ENCODE data around the gene STRA8.

The STRA8 gene

DNA sequence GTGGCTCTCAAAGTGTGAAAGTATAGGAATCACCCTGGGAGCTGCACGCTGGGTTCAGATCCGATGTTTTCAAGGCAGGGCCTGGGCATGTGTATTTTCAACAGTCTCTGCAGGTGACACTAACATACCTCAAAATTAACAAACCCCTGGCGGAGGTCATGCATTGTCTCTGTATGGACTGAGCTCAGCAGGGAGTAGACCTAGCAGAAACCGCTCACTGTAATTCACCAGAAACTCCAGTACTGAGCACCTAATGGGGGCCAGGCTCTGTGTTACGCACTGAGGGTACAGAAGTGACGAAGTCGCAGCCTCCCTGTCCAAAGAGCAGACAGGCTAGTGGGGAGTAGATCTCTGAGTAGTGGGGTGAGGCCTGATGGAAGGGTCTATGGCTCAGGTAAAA is 5.6 kb downstream of the STRA8 start:
- no peak for DNase-seq

DNA sequence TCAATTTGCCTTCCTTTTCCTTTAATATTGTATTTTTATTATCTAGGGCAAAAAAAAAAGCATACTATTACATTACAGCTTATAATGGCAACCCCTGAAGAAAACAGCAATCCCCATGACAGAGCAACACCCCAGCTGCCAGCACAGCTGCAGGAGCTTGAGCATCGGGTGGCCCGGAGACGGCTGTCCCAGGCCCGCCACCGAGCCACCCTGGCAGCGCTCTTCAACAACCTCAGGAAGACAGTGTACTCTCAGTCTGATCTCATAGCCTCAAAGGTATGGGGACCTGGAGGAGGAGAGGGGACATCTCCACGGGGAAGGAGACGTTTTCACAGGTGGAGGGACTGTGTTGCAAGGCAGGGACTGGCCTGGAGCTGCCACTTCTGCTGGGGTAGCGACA is 6.8 kb downstream of the STRA8 start:
- no peak for DNase-seq

DNA sequence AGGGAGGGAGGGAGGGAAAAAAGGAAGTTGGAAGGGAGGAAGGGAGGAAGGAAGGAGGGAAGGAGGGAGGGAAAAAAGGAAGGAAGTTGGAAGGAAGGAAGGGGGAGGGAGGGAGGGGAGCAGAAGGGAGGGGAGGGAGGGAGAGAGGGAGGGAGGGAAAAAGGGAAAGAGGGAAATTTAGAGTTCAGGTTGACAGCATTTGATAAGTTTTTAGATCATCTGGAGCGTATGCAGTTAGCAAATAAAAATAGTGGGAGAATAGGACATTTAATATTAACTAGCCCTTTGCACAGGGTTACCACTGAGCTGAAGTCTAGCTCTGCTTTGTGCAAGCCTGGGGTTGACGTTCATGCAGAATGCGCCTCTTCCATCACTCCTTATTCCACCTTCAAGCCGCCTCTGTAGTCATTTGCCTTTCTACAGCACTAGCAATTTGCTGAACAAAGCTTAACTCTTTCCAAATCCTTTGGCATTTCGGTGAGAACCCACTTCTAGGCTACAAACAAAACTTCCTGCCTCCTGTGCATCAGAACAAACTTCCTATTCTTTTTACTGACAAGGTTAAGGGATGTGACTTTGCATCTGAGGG is 8.6 kb downstream of the STRA8 start:
- no peak for DNase-seq

DNA sequence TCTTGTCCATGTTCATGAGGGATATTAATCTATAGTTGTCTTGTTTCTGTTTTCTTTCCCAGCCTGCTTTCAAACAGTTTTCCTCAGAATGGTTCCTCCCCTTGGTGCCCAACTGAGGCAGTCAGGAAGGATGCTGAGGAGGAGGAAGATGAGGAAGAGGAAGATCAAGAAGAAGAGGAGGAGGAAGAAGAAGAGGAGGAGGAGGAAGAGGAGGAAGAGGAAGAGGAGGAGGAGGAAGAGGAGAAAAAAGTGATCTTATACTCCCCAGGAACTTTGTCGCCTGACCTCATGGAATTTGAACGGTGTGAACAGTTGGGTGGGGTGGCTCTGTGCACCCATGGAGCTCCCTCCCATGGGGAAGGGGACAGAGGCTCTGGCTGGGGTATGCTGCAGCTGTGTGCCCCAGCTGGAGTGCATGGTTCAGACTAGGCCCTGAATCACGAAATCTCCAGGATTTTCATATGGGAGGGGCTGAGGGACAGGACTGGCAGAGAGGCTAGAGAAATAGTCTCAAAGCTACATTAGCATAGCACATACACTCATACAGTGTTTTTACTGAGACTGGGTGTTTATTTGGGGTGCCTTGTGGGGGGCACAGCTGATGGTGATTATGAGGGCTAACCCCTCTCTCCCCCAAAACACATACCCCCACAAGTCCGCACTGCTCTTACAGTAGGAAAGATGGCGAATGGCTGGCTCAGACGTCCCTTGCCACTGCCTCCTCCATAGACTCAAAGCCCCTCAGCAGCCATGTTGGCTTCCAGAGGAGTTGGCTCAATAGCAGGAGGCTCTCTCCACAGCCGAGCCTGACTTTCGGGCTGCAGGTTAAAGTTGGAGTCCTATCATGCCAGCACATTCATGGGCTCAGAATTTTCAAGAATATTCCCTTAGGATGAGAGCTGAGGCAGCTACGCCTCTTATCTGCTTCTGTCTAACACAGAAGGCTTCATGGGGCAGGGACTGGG is 11.9 kb downstream of the STRA8 start:
- no peak for DNase-seq

DNA sequence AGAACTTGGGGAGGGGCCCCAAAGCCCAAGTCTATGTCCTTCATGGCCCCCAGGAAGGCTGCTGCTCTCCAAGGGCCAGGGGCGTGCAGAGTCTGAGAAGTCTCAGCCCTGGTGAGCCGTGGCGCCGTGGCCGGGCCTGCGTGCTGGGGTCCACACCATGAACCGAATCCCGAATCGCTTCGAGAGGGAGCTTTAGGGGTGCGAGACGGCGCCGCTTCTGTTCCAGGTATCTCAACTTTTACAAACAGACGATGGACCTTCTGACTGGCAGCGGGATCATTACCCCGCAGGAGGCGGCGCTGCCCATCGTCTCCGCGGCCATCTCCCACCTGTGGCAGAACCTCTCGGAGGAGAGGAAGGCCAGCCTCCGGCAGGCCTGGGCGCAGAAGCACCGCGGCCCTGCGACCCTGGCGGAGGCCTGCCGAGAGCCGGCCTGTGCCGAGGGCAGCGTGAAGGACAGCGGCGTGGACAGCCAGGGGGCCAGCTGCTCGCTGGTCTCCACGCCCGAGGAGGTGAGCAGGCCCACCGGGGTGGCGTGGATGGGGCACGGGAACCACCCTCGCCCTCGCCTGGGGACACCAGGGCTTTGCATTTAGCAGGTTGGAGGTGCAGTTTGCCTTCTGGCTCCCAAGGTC is 12.7 kb downstream of the STRA8 start:
- no peak for DNase-seq

DNA sequence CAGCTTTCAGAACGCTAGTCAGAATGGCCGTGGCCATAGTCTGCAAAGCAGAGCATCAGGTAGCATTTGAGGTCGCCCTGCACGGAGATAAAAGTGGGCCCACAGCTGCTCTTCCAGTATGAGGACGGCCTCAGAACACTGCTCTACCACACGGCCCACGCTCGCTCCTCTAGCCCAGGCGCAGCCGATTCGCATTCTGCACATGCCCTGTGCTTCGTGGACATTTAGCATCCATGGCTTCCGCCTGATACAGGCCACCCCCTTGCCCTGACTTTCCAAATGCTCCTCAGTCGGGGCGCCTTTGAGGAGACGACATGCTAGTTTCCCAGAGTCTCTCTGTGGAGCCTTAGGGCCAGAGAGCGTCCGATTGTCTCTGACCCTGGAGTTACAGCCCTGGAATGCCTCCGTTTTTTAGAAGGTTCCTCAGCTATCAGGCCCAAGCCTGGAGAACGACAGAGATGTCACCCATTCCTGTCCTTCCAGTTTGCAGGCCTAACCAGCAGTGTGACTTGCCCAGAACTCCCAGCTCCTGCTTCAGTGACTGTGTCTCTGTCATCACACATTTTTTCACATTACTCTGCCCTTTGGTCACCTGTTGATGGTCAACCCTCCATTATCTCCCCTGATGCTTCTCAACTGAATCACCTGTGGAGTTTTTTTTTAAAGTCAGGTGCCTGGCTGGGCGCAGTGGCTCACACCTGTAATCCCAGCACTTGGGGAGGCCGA is 14.3 kb downstream of the STRA8 start:
- no peak for DNase-seq

DNA sequence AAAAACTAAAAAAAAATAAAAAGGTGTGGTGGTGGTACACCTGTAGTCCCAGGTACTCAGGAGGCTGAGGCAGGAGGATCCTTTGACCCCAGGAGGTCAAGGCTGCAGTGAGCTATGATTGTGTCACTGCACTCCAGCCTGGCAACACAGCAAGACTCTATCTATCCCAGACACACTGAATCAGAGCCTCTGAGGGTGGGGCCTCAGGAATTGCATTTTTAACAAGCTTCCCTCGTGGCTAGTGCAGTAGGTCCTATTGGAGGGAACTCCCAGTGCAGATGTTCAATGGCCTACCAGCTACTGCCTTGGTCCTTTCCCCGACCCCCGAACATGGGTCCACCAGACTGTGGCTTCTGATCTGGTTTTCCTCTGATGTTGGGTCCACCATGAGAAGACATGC is 14.9 kb downstream of the STRA8 start:
- no peak for DNase-seq

DNA sequence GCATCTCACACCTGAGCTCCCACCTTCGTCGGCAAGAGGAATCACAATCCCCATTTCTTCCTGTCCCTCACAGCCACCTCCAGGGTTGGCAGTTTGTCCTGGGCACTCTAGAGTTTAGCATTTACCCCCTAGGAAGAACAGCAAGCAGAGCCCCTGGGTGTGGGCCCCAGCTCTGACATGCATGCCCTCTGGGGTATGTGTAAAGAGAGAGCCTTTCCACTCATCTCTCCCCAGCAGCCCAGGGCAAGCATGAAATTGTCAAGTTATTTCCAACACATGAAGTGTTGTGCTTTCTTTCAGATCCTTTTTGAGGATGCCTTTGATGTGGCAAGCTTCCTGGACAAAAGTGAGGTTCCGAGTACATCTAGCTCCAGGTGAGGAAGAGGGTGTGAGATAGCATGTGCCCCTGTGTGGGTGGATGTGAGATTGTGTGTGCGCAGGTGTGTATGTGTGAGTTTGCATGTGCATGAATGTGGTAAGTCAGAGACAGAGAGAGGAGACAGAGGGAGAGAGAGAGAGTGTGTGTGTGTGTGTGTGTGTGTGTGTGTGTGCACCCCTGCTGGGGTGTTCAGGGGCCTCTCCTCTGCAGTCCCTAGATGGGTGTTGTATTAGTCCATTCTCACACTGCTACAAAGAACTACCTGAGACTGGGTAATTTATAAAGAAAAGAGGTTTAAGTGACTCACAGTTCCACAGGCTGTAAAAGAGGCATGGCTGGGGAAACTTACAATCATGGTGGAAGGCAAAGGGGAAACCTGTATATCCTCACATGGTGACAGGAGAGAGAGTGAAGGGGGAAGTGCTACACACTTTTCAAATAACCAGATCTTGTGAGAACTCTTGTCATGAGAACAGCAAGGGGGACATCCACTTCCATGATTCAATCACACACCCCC is 18.1 kb downstream of the STRA8 start:
- DNase-seq, result no peak

DNA sequence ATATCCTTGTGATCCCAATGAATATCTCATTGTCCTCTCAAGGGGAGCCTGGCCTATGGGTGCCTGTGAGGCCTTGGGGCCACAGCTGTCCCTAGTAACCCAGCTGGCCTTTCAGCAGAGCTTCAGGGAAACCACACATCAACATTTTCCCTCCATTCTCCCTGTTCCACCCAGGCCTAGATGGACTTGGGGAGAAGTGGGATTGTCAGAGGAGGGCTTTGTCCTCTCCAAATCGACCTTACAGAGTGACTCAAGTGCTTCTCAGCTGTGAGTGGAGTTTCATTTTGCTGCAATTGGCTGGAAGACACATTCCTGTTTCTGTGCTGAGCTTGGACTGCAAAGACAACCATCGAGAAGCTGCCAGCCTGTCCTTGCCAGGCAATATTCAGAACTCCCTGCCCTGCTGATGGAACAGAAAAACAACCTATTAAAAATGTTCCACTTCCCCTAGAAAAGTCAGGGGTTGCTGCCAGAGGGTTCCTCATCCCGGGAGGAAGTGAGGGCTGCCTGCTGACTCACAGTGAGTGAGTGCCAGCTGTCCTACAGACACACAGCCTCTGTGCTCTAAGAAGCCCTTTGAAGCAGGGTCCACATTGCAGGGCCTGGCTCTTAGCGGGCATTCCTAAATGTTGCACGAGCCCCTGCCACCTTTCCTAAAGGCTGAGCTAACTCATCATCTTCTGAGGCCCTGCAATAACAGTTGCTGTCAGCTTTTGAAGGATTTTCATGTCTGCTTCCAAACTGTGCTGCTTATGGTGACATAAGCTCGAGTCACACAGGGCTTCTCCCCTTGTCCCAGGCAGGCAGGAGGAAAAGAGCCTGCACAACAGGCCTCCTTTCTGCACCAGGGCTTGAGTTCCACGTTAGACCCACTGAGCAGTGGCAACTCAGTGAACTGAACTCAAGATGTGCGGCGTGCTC is 20.5 kb downstream of the STRA8 start:
- no peak for DNase-seq

DNA sequence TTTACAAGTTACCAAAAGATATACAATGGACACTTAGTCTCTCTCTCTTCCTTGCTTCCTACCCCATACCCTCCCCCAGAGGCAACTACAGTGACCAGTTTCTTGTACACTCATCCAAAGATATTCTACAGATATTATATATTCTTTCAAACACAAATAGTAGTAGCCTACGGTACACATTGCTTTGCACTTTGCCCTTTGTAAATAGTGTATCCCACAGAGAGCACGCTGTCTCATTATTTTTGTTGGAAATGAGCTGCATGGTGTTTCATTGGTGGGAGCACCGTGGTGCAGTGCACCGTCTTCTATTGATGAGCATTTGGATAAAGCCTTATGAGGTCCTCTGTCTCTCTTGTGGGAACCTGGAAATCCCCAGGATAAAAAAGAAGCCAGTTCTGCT is 24.2 kb downstream of the STRA8 start:
- DNase-seq, result no peak

DNA sequence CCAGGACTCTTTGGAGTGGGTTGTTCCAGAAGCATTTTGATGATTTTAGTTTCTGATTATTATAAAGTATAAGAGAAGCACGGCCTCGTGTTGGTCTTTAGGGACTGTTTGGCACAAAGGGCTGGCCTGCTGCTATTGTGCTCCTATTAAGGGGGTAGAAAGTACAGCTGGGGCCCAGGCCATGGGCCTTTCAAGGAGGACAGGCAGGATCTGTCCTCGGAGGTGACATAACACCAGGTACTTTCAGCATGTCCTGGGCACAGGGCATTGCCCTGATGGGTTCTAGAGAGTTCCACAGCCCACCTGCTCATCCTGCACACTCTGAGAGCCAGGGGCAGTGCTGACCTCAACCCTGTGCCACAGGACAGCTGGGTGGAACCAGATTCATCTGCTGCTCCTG is 24.9 kb downstream of the STRA8 start:
- no peak for DNase-seq

DNA sequence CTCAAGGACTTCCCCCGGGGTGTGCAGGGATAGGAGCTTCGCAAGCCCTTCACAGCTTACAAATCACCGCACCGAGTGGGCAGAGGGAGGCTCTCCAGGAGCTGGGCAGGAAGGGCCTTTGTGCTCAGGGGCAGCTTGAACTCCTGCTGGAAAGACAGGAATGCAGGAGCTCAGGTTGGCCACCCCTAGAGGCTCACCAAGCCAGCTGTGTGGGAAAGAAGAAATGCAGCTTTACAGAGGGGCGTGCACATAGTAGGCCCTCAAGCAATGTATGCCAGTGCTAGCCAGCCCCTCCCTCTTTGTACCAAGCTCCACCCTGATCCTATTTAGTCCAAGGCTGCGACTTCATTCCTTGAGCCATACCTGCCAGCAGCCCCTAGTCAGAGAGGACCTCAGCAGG is 26.1 kb downstream of the STRA8 start:
- DNase-seq, result no peak

DNA sequence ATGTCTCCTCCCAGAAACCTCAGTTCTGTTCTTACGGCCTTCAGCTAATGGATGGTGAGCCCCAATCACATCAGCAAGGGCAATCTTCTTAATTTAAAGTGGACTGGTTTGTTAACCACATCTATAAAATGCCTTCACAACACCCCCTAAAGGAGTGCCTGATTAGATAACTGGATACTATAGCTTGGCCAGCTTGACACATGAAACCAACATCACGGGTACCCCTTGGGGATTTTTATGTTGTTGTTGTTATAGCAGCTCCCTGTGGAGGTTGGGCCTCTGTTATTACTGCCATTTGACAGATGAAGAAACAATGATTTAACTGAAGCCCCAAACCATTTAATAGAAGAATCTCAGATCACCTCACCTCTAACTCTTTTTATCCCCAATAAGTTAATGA is 26.8 kb downstream of the STRA8 start:
- no peak for DNase-seq

DNA sequence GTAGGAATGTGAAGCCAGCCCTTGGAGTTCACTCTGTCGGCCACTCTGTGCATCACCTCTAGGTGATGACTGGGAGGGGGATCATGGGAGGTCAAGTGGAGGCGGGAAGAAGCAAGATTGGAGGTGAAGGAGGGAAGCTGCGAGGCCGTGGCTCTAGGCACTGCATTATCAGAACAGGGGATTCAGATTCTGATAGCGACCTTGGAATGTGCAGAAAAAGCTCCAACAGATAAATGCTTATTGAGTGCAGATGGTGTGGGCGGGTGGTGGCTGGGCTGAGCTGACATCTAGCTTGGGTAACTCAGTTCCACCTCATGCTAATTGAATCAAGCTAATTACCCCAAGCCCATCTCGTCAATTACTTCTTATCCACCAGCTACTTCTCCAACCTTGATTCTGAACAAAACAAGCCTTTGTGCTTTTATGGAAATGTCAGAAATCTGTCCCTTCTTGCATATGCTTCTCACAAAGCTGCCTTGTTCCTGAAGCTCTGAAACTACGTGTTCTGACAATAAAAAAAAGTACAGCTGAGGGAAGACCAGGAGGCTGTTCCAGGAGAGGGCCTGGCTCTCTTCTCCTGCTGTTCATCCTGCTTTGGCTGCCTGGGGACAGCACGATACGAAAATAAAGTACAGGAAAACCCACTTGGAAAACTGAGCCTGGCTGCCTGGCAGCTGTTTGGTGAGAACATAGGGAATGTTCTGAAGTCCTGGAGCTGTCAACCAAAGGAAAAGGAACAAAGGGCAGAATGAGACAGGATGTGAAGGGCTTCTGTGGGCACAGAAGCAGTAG is 27.5 kb downstream of the STRA8 start:
- DNase-seq, result no peak

DNA sequence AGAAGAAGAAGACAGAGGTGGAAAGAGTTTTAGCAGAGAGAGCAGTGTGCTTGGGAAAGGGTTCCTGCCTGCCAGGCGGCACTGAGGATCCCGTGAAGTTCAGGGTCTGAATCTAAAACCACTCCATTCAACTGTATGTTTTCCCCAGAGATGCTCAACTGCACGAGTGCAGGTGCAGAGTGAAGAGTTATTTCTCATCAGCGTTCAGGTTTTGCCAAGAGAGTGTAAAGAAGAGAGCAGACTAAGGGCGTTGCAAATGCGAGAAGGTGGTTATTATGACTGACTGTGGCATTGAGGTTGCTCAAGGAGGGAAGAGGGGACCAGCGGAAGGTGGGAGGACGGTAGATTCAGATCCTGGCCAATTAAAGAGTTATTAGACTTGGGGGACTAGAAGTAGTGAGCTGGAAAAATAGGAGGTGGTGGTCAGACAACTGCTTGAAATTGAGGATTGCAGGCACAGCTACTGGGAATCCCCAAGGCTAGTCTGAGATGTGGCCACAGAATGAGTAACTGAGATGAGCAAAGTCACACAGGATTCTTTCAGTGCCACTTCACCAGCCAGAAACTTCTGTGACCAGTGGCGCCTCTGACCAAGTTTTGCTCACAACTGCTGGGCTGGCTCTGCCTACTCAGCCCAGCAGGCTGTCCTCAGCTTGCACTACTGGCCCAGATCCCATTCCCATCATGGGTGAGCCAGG is 29.1 kb downstream of the STRA8 start:
- no peak for DNase-seq

DNA sequence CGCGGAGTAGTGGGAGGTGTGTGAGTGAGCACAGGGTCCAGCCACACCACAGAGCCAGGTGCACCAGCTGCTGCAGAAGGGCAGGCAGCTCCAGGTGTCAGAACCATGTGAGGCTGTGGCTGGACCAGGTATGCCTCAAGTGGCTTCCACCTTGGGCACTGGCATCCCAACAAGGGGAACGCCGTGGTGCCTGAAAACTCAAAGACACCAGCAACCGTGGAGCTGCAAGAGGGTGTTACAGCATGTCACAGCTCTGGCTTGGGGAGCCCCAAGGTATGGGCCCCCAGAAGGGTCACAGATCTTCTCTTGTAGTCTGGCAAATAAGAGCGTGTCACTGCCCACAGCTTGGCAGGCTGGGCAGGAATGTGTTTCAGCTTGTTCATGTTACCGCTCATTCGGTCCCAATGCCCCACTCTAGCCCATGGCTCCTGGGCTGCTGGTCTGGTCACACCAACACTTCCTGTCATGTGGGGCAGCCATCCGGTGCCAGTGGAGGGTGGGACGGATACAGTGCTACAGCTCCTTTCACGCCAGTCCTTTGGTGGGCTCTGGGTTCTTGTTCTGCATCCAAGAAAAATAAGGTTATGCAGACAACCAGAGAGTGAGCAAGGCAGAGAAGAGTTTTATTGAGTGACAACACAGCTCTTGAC is 29.8 kb downstream of the STRA8 start:
- no peak for DNase-seq

DNA sequence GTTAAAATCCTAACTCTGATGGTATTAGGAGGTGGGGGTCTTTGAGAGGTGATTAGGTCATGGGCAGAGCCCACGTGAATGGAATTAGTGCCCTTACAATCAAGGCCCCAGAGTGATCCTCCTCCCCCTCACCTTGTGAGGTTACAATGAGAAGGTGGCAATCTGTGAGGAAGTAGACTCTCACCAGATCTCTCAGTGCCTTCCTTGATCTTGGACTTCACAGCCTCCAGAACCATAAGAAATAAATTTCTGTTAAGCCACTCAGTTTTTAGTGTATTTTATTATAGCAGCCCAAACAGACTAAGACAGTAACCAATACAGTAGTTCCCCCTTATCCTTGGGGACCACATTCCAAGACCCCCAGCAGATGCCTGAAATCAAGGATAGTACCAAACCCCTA is 32.0 kb downstream of the STRA8 start:
- no peak for DNase-seq

DNA sequence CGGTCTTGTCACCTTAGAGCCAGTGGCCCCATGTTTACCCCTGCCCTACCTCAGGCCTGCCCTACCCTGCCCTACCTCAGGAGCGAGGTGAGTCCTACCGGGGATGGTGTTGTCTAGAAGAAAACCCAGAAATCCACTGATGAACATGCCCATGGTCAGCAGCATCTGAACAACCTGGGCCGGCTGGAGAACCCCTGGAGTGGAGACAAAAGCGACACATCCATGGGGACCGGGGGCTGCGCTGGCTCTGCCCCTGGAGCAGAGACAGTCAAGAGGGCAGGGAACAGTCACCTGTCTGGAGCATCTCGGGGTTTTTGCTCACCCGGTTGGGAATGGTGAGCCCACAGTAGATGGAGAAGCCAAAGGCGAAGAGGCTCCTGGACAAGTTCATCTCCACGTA is 36.3 kb downstream of the STRA8 start:
- DNase-seq, result no peak

DNA sequence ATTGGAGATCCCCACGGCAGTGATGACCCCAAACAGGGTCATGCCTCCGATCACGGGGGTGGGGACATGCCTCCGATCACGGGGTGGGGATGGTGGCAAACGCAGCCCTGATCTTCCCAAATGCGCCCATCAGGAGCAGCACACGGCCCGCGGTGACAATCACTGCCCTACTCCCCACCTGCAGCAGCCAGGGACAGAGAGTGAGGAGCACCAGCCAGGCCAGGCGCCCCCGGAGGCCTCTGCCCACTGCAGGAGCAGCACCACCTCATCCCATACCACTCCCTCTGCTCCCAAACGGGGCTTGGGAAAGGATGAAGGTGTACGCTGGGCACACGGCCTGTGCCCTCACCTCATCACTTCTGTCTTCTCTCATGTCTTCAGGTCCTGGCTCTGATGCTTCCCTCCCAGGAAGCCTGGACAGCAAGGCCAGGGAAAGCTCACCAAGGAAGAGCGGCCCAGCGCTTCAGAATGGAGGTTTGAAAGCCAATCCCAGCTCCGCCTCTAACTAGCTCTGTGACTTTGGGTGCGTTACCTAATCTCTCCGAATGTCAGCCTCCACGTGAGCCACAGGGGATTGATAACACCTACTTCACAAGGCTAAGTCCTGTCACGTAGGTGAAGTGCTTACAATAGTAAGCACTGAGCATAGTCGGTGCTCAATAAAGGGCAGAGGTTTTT is 37.1 kb downstream of the STRA8 start:
- DNase-seq, result no peak
